Measurements from ENCODE around the gene AMIGO3. TPM values are rescaled to one million over a fixed set of nuclear protein-coding genes. Genes with fewer than 3 reads are reported as not detected.

AMIGO3 gene
- total RNA-seq, 1 experiment from 2014 or later: 2.1 TPM

- no peaks in the 10 kb centered on the region for H3K9me3 ChIP-seq
- no peaks in the 10 kb centered on the region; the same call in 1 of the 2 replicates for H3K36me3 ChIP-seq
- H3K27me3 ChIP-seq: no peaks in the 10 kb centered on the region
- no peak overlapping the region for H3K4me3 ChIP-seq
- no peak for DNase-seq
These were observed 10.6 kb upstream of the AMIGO3 start for GRCh38 chr3:49729966-49730609.

- no peak for DNase-seq
These were observed 8.5 kb upstream of the AMIGO3 start for GRCh38 chr3:49727924-49728361.

GRCh38 chr3:49727154-49727923, 7.9 kb upstream of the AMIGO3 start:
- no peak overlapping the region for H3K4me3 ChIP-seq
- H3K9me3 ChIP-seq: no peaks in the 10 kb centered on the region
- no peaks in the 10 kb centered on the region for H3K36me3 ChIP-seq
- no peak for DNase-seq
- H3K27me3 ChIP-seq: no peaks in the 10 kb centered on the region

More at GRCh38 chr3:49727924-49728361, 8.5 kb upstream of the AMIGO3 start:
- Histone ChIP-seq H3K9me3 (no peaks in the 10 kb centered on the region), H3K36me3 (no peaks in the 10 kb centered on the region), H3K27me3 (no peaks in the 10 kb centered on the region), H3K4me3 (no peak overlapping the region)

- no peaks in the 10 kb centered on the region for H3K9me3 ChIP-seq
- no peak for DNase-seq
- no peak overlapping the region for H3K4me3 ChIP-seq
- peaks cover 3% of the 10 kb centered on the region; the same call in 1 of the 2 replicates for H3K36me3 ChIP-seq
- H3K27me3 ChIP-seq: no peaks in the 10 kb centered on the region
These were observed 6.6 kb upstream of the AMIGO3 start for GRCh38 chr3:49725906-49726681.

GRCh38 chr3:49724586-49724985, 5.1 kb upstream of the AMIGO3 start:
- Histone ChIP-seq H3K36me3 (peaks cover 3% of the 10 kb centered on the region; the same call in 1 of the 2 replicates), H3K9me3 (no peaks in the 10 kb centered on the region), H3K4me3 (peak overlapping the region; percentile 94), H3K27me3 (no peaks in the 10 kb centered on the region)
- no peak for DNase-seq

GRCh38 chr3:49723628-49724551, 4.4 kb upstream of the AMIGO3 start, which contains the start of gene GMPPB:
Gene GMPPB, minus strand, starts transcription at chr3:49723951. Its CDS starts 225 bp downstream, at chr3:49723726.
- peak; percentile 97 for DNase-seq
- no peaks in the 10 kb centered on the region for H3K9me3 ChIP-seq
- H3K4me3 ChIP-seq: peak within 1 kb of the TSS; percentile 94
- no peaks in the 10 kb centered on the region for H3K27me3 ChIP-seq
- peaks cover 3% of the 10 kb centered on the region; the same call in 1 of the 2 replicates for H3K36me3 ChIP-seq

- no peaks in the 10 kb centered on the region for H3K9me3 ChIP-seq
- peak overlapping the region; percentile 94 for H3K4me3 ChIP-seq
- H3K27me3 ChIP-seq: no peaks in the 10 kb centered on the region
- H3K36me3 ChIP-seq: peaks cover 3% of the 10 kb centered on the region; the same call in 1 of the 2 replicates
- peak; percentile 31 for DNase-seq
These were observed 3.8 kb upstream of the AMIGO3 start for GRCh38 chr3:49723296-49723627.

- H3K4me3 ChIP-seq: peak overlapping the region; percentile 94
- peaks cover 3% of the 10 kb centered on the region; the same call in 1 of the 2 replicates for H3K36me3 ChIP-seq
- no peak for DNase-seq
These were observed 3.4 kb upstream of the AMIGO3 start for GRCh38 chr3:49722896-49723295.

GRCh38 chr3:49721896-49722781, 2.7 kb upstream of the AMIGO3 start:
- DNase-seq: no peak
- Histone ChIP-seq H3K4me3 (no peak overlapping the region; the same call in 1 of the 2 replicates), H3K36me3 (peaks cover 3% of the 10 kb centered on the region; the same call in 1 of the 2 replicates), H3K27me3 (no peaks in the 10 kb centered on the region), H3K9me3 (no peaks in the 10 kb centered on the region)

More at GRCh38 chr3:49722896-49723295, 3.4 kb upstream of the AMIGO3 start:
- H3K27me3 ChIP-seq: no peaks in the 10 kb centered on the region
- no peaks in the 10 kb centered on the region for H3K9me3 ChIP-seq

- no peak for DNase-seq
- Histone ChIP-seq H3K4me3 (no peak overlapping the region), H3K9me3 (no peaks in the 10 kb centered on the region), H3K36me3 (peaks cover 3% of the 10 kb centered on the region; the same call in 1 of the 2 replicates), H3K27me3 (no peaks in the 10 kb centered on the region)
These were observed 2.1 kb upstream of the AMIGO3 start for GRCh38 chr3:49721596-49721895.

GRCh38 chr3:49720855-49721595, 1.5 kb upstream of the AMIGO3 start:
- Histone ChIP-seq H3K4me3 (no peak overlapping the region), H3K9me3 (no peaks in the 10 kb centered on the region), H3K36me3 (peaks cover 3% of the 10 kb centered on the region; the same call in 1 of the 2 replicates), H3K27me3 (no peaks in the 10 kb centered on the region)
- DNase-seq: no peak

GRCh38 chr3:49718858-49719213, 648 bp downstream of the AMIGO3 start:
- no peak for DNase-seq
- Histone ChIP-seq H3K4me3 (no peak overlapping the region), H3K9me3 (no peaks in the 10 kb centered on the region), H3K36me3 (peaks cover 3% of the 10 kb centered on the region; the same call in 1 of the 2 replicates), H3K27me3 (no peaks in the 10 kb centered on the region)

GRCh38 chr3:49717959-49718857, 1.3 kb downstream of the AMIGO3 start:
- DNase-seq: no peak
- H3K36me3 ChIP-seq: peaks cover 3% of the 10 kb centered on the region; the same call in 1 of the 2 replicates
- H3K27me3 ChIP-seq: no peaks in the 10 kb centered on the region
- H3K9me3 ChIP-seq: no peaks in the 10 kb centered on the region
- no peak overlapping the region for H3K4me3 ChIP-seq

Data from MG63 (cell line).